HL-60 (cell line): ENCODE measurements around the gene DCC.

Experiments
- CTCF ChIP-seq: IDR thresholded peaks from one replicate; pipeline ENCODE4 v1.5.1; 2011; ENCODE audit warnings: low read length, control low read depth, inconsistent platforms; ENCODE audit not compliant: insufficient read depth
- GABPA ChIP-seq: IDR thresholded peaks from 2 replicates; pipeline ENCODE4 v1.6.1; 2012; ENCODE audit warnings: low read depth
- POLR2AphosphoS5 ChIP-seq: IDR thresholded peaks from 2 replicates; pipeline ENCODE4 v1.6.1; 2012; ENCODE audit warnings: low read depth
- REST ChIP-seq: IDR thresholded peaks from 2 replicates; pipeline ENCODE4 v1.6.1; 2012; ENCODE audit warnings: low read depth; ENCODE audit not compliant: insufficient replicate concordance

DNA sequence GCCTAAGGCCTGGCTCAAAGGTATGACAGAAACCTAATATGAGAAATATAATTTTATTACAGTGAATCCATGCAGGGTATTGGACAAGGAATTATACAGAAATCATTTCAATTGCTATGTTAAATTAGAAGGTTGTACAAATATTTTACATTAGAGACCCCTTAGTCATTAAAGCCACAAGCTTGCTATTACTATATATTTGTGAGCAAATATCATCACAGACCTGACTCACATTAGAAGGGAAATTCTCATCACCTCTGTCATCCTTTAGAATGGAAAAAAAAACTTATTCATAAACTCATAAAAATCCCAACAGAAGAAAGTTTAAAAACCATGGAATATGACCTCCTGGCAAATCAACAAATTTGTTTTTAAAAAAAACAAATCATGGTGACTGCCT, 277.9 kb downstream of the DCC start:
- TF ChIP-seq CTCF (no peak), POLR2AphosphoS5 (no peak), GABPA (no peak), REST (no peak)
